NCI-H1092 treated with DMSO at 0.1 percent for 48 hours (cell line): ENCODE results near the gene MARK1.

ENCODE experiments used
- DNase-seq: peaks from one replicate; lab custom pipeline; 2025; lab: John Stamatoyannopoulos, UW

Gene MARK1

GRCh38 chr1:220527908-220528678 lies at the start of gene MARK1:
MARK1 (plus strand) TSS chr1:220528136; CDS start chr1:220528823, 687 bp downstream.
- peak; percentile 89 for DNase-seq

- no peak for DNase-seq
Observed at GRCh38 chr1:220483700-220484099, 44.2 kb upstream of the MARK1 start.

- DNase-seq = no peak
Observed at GRCh38 chr1:220484135-220484534, 43.8 kb upstream of the MARK1 start.

GRCh38 chr1:220485131-220485530 lies 42.8 kb upstream of the MARK1 start:
- DNase-seq = no peak

GRCh38 chr1:220485791-220486190 lies 42.1 kb upstream of the MARK1 start:
- DNase-seq = no peak

- DNase-seq = no peak
Observed at GRCh38 chr1:220487297-220487820, 40.6 kb upstream of the MARK1 start.

- no peak for DNase-seq
Observed at GRCh38 chr1:220491891-220492290, 36.0 kb upstream of the MARK1 start.

- DNase-seq = no peak
Observed at GRCh38 chr1:220497220-220497947, 30.6 kb upstream of the MARK1 start.

- DNase-seq = no peak
Observed at GRCh38 chr1:220498188-220498587, 29.7 kb upstream of the MARK1 start.

GRCh38 chr1:220500372-220500771 lies 27.6 kb upstream of the MARK1 start:
- DNase-seq = no peak

- no peak for DNase-seq
Observed at GRCh38 chr1:220504329-220504728, 23.6 kb upstream of the MARK1 start.

- DNase-seq = no peak
Observed at GRCh38 chr1:220507085-220507484, 20.9 kb upstream of the MARK1 start.

GRCh38 chr1:220511179-220511578 lies 16.8 kb upstream of the MARK1 start:
- no peak for DNase-seq

- no peak for DNase-seq
Observed at GRCh38 chr1:220511785-220512184, 16.2 kb upstream of the MARK1 start.

- DNase-seq = no peak
Observed at GRCh38 chr1:220513834-220514233, 14.1 kb upstream of the MARK1 start.

- no peak for DNase-seq
Observed at GRCh38 chr1:220514256-220514655, 13.7 kb upstream of the MARK1 start.

- no peak for DNase-seq
Observed at GRCh38 chr1:220516014-220516721, 11.8 kb upstream of the MARK1 start.

- no peak for DNase-seq
Observed at GRCh38 chr1:220516722-220517042, 11.3 kb upstream of the MARK1 start.

GRCh38 chr1:220521778-220522177 lies 6.2 kb upstream of the MARK1 start:
- peak; percentile 87 for DNase-seq

GRCh38 chr1:220526294-220526693 lies 1.6 kb upstream of the MARK1 start:
- DNase-seq = no peak

GRCh38 chr1:220527279-220527907 lies 543 bp upstream of the MARK1 start:
- peak; percentile 72 for DNase-seq
